ENCODE measurements around the gene ZNF474.

The ZNF474 gene

DNA sequence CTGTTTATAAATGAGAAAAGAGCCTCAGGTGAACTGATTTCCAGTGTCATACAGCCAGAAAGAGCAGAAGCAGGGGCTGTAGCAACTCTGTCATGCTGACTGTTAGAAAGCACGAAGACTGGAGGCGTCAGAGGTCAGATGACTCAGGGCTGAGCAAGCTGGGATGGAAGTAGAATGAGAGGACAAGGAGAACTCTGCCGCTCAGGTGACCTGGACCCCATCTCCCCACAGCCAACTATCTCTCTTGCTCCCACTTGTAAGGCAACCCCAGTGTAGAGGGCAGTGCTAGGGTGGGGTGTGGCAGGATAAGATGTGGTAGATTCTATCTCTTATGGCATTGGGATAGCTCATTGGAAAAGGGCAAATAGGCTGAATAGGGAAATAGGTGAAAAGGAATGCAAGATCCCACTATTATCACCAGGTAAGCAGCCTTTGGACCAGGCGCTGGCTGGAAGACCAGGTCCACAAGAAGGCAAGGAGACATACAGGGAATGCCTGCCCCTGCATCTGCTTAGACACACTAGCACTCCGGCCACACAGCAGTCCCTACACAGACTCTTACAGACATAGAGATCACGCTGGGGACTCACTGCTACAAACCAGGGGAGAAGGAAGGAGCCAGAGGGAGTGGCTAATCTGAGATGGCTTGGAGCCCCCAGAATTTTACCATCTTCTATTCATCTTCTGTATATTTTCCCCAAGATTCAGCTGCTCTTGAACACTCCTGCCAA lies 30.1 kb upstream of the ZNF474 start:
- Histone ChIP-seq H3K27ac (ENCODE audit: low read length) (no peak overlapping the region), H3K9me3 (ENCODE audit: control insufficient read depth in 1 of 2, low read length in 2 of 2) (no peaks in the 10 kb centered on the region), H3K27me3 (ENCODE audit: low read depth, low read length) (no peaks in the 10 kb centered on the region), H3K4me1 (ENCODE audit: control insufficient read depth in 1 of 2, insufficient read depth in 2 of 2, low read length in 2 of 2) (no peaks in the 10 kb centered on the region), H3K36me3 (ENCODE audit: control insufficient read depth in 1 of 2, insufficient read depth in 2 of 2, low read length in 2 of 2) (no peaks in the 10 kb centered on the region), H3K4me3 (ENCODE audit: low read depth in 1 of 2, low read length in 2 of 2) (no peak overlapping the region)

DNA sequence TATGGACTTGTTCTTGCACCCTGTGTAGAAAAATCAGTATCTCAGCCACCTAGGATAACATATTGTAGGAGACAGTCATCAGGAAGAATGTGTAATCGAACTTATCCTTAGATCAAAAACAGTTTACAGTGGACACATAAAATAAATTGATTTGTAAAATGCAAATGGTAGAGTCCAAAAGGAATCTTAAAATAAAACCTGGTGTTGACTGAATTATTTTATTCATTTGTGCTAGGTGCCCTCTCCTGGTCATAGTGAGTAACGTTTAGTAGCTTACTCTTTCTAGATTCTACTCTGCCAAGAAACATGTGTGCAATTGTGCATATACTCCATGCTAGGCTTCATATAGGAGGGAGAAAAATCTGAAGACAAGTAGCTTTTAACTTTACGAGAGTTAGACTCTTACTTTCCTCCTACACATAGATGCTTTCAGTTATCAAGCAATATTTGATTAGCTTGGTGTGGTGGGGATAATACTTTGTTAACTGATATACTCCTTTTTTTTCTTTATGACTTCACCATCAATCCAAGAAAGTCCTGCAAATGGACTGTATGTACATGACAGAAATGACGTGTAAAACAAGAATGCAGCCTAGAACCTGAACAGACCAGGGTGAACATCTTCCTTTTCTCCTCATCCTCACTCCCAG lies 27.6 kb upstream of the ZNF474 start:
- H3K27me3 ChIP-seq (ENCODE audit: low read depth, low read length) = no peaks in the 10 kb centered on the region
- H3K36me3 ChIP-seq (ENCODE audit: control insufficient read depth in 1 of 2, insufficient read depth in 2 of 2, low read length in 2 of 2) = no peaks in the 10 kb centered on the region
- H3K4me1 ChIP-seq (ENCODE audit: control insufficient read depth in 1 of 2, insufficient read depth in 2 of 2, low read length in 2 of 2) = no peaks in the 10 kb centered on the region
- no peak overlapping the region for H3K27ac ChIP-seq (ENCODE audit: low read length)
- H3K9me3 ChIP-seq (ENCODE audit: control insufficient read depth in 1 of 2, low read length in 2 of 2) = no peaks in the 10 kb centered on the region
- no peak overlapping the region for H3K4me3 ChIP-seq (ENCODE audit: low read depth in 1 of 2, low read length in 2 of 2)

DNA sequence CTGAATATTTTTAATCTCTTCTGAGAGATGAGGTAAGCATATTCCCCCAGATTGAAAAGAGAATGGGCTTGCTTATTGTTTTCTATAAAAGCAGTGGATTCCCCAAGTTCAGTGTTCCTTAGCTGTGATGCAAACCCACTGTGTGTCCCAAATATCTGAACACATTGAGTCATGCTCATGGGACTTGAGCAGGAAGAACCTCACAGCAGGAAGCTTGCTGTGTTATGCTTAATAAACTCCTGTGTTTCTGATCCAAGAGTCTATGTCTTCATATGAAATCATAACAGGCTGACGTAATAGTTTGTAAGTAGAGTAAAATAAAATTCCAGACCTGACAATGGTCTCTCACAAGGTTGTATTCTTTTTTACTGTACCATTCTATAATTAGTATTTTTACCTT lies 26.5 kb upstream of the ZNF474 start:
- Histone ChIP-seq H3K36me3 (ENCODE audit: control insufficient read depth in 1 of 2, insufficient read depth in 2 of 2, low read length in 2 of 2) (no peaks in the 10 kb centered on the region), H3K27me3 (ENCODE audit: low read depth, low read length) (no peaks in the 10 kb centered on the region), H3K9me3 (ENCODE audit: control insufficient read depth in 1 of 2, low read length in 2 of 2) (no peaks in the 10 kb centered on the region), H3K4me1 (ENCODE audit: control insufficient read depth in 1 of 2, insufficient read depth in 2 of 2, low read length in 2 of 2) (no peaks in the 10 kb centered on the region), H3K4me3 (ENCODE audit: low read depth in 1 of 2, low read length in 2 of 2) (no peak overlapping the region), H3K27ac (ENCODE audit: low read length) (no peak overlapping the region)

DNA sequence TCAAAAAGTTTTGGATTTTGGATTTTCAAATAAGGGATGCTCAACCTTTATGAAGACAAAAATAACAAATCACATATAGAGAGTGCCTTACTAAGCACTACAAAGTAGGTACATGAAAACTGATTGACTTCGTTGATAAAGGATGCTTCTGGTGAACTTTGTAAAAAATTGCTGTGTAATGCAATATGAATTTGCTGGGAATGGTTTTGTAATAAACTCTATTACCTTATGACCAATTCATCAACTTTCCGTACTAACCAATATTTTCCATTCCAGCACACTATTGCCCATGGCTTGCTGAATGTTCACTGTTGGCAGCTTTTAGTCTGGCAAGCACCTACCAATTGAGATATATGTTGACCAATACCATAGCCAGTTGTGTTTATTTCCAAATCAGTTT lies 23.4 kb upstream of the ZNF474 start:
- Histone ChIP-seq H3K27ac (ENCODE audit: low read length) (no peak overlapping the region), H3K9me3 (ENCODE audit: control insufficient read depth in 1 of 2, low read length in 2 of 2) (no peaks in the 10 kb centered on the region), H3K4me3 (ENCODE audit: low read depth in 1 of 2, low read length in 2 of 2) (no peak overlapping the region), H3K36me3 (ENCODE audit: control insufficient read depth in 1 of 2, insufficient read depth in 2 of 2, low read length in 2 of 2) (no peaks in the 10 kb centered on the region), H3K4me1 (ENCODE audit: control insufficient read depth in 1 of 2, insufficient read depth in 2 of 2, low read length in 2 of 2) (no peaks in the 10 kb centered on the region), H3K27me3 (ENCODE audit: low read depth, low read length) (no peaks in the 10 kb centered on the region)

DNA sequence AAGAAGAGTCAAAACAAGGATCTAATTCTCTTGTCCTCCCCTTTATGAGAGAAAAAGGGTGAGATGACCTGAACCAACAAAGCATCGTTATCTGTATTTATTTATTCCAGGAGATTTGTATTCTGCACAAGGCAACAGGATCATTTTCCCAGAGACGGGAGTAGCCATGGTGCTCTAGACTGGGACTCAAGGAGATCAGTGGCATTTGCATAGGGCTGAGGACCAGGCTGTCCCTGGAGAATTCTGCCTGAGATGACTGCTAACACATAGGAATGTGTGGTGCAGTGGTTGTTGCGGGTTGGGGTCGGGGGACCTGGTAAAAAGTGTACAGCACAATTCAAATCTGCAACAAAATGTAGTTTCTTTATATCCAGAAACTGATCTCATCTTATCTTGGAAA lies 22.3 kb upstream of the ZNF474 start:
- H3K27me3 ChIP-seq (ENCODE audit: low read depth, low read length) = no peaks in the 10 kb centered on the region
- no peak overlapping the region for H3K27ac ChIP-seq (ENCODE audit: low read length)
- H3K4me1 ChIP-seq (ENCODE audit: control insufficient read depth in 1 of 2, insufficient read depth in 2 of 2, low read length in 2 of 2) = no peaks in the 10 kb centered on the region
- no peak overlapping the region for H3K4me3 ChIP-seq (ENCODE audit: low read depth in 1 of 2, low read length in 2 of 2)
- H3K36me3 ChIP-seq (ENCODE audit: control insufficient read depth in 1 of 2, insufficient read depth in 2 of 2, low read length in 2 of 2) = no peaks in the 10 kb centered on the region
- H3K9me3 ChIP-seq (ENCODE audit: control insufficient read depth in 1 of 2, low read length in 2 of 2) = no peaks in the 10 kb centered on the region

GRCh38 chr5:122110987-122111386 lies 18.4 kb upstream of the ZNF474 start:
- no peaks in the 10 kb centered on the region for H3K36me3 ChIP-seq (ENCODE audit: control insufficient read depth in 1 of 2, insufficient read depth in 2 of 2, low read length in 2 of 2)
- H3K27me3 ChIP-seq (ENCODE audit: low read depth, low read length) = no peaks in the 10 kb centered on the region
- no peaks in the 10 kb centered on the region for H3K4me1 ChIP-seq (ENCODE audit: control insufficient read depth in 1 of 2, insufficient read depth in 2 of 2, low read length in 2 of 2)
- no peak overlapping the region for H3K27ac ChIP-seq (ENCODE audit: low read length)
- no peaks in the 10 kb centered on the region for H3K9me3 ChIP-seq (ENCODE audit: control insufficient read depth in 1 of 2, low read length in 2 of 2)
- H3K4me3 ChIP-seq (ENCODE audit: low read depth in 1 of 2, low read length in 2 of 2) = no peak overlapping the region

DNA sequence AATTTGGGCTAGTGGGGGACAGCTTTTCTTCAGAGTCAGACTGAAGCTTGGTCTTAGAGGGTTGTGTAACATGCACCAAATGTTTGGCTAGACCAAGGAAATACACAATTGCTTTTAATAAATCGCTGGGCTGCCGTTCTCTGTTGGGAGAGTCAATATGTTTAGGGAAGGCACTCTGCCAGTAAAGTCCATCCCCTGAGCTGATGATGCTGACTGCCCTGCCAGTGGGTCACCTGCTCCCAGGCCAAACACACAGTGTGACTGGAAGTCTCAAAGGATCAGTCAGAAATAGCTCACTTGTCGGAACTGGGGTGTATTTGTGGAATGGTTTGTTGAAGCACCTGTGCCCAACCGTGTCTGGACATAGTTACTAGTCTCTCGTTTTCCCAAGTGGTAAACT lies 17.9 kb upstream of the ZNF474 start:
- no peaks in the 10 kb centered on the region for H3K36me3 ChIP-seq (ENCODE audit: control insufficient read depth in 1 of 2, insufficient read depth in 2 of 2, low read length in 2 of 2)
- H3K9me3 ChIP-seq (ENCODE audit: control insufficient read depth in 1 of 2, low read length in 2 of 2) = no peaks in the 10 kb centered on the region
- H3K4me1 ChIP-seq (ENCODE audit: control insufficient read depth in 1 of 2, insufficient read depth in 2 of 2, low read length in 2 of 2) = no peaks in the 10 kb centered on the region
- H3K4me3 ChIP-seq (ENCODE audit: low read depth in 1 of 2, low read length in 2 of 2) = no peak overlapping the region
- no peaks in the 10 kb centered on the region for H3K27me3 ChIP-seq (ENCODE audit: low read depth, low read length)
- no peak overlapping the region for H3K27ac ChIP-seq (ENCODE audit: low read length)

DNA sequence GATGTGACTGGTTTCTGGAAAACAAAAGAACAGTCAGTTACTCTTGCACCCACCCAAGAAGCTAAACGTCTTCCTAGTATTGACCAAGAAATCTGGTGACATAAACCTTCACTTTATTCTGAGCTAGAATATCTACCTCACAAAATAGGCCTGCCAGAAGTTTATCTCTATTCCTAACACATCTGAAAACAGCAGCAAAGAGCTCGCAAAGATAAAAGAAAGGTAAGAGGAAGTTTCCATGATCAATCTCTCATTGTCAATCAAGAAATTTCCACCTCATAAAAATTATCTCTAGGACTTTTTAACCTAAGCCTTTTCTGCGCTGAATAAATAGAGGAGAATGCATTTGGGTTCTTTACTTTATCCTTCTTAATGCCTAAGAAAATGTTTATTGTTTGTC lies 17.3 kb upstream of the ZNF474 start:
- no peaks in the 10 kb centered on the region for H3K4me1 ChIP-seq (ENCODE audit: control insufficient read depth in 1 of 2, insufficient read depth in 2 of 2, low read length in 2 of 2)
- no peak overlapping the region for H3K27ac ChIP-seq (ENCODE audit: low read length)
- H3K4me3 ChIP-seq (ENCODE audit: low read depth in 1 of 2, low read length in 2 of 2) = no peak overlapping the region
- no peaks in the 10 kb centered on the region for H3K9me3 ChIP-seq (ENCODE audit: control insufficient read depth in 1 of 2, low read length in 2 of 2)
- no peaks in the 10 kb centered on the region for H3K27me3 ChIP-seq (ENCODE audit: low read depth, low read length)
- no peaks in the 10 kb centered on the region for H3K36me3 ChIP-seq (ENCODE audit: control insufficient read depth in 1 of 2, insufficient read depth in 2 of 2, low read length in 2 of 2)

DNA sequence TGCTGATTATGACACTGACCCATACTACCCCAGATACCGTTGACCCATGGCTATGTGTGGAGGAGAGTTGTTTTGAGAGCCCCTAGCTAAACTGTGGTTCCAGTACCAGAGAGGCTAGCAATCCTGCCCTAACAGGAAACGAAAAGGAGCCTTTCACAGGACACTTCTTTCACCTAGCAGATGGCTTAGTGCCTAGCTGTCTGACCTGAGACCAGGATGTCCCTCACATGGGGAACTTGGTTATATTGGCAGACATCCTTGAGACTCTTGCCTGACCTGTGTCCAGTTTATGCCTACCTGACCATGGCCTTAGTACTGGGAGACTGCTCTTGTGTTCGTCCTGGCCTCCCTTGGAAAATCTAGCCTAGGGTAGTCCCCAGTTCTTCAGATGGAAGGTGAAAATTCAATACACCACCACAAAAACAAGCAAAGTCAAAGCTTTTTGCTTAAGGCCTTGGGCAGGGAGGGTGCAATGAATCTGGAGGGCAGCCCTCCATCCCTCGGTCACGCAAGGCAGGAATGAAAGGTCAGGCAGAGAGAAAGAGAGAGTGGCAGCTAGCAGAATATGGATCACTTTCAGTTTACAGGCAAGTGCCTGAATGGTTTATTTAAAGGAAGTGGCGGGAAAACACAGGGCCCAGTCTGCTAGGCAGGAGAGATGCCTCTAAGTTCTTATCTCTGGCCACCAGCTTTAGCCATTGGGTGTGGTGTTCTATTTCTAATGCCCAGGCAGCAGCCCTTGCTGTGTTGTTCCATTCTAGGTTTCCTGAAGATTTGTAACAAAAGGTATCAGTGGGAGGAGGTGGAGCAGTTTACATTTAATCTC lies 16.4 kb upstream of the ZNF474 start:
- H3K4me1 ChIP-seq (ENCODE audit: control insufficient read depth in 1 of 2, insufficient read depth in 2 of 2, low read length in 2 of 2) = no peaks in the 10 kb centered on the region
- H3K9me3 ChIP-seq (ENCODE audit: control insufficient read depth in 1 of 2, low read length in 2 of 2) = no peaks in the 10 kb centered on the region
- H3K4me3 ChIP-seq (ENCODE audit: low read depth in 1 of 2, low read length in 2 of 2) = no peak overlapping the region
- H3K36me3 ChIP-seq (ENCODE audit: control insufficient read depth in 1 of 2, insufficient read depth in 2 of 2, low read length in 2 of 2) = no peaks in the 10 kb centered on the region
- no peak overlapping the region for H3K27ac ChIP-seq (ENCODE audit: low read length)
- no peaks in the 10 kb centered on the region for H3K27me3 ChIP-seq (ENCODE audit: low read depth, low read length)

DNA sequence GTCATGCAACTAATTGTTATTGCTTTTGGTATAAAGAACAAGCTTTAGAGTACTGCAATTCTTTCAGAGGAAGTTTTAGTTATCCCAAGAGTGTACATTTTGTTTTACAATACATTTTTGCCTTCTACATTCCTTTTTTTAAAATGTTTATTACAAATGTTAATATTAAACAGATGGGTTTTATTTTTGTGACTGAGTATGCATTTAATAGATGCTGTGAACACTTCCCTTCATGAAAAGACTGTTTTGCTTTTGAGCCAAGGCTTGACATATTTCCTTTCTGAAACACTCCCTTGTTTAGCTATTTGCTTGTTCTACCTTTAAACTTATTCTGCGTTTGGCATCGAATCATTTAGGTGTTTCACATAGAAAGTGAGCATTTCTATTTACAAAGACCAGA lies 14.8 kb upstream of the ZNF474 start:
- Histone ChIP-seq H3K27me3 (ENCODE audit: low read depth, low read length) (no peaks in the 10 kb centered on the region), H3K27ac (ENCODE audit: low read length) (no peak overlapping the region), H3K9me3 (ENCODE audit: control insufficient read depth in 1 of 2, low read length in 2 of 2) (no peaks in the 10 kb centered on the region), H3K4me1 (ENCODE audit: control insufficient read depth in 1 of 2, insufficient read depth in 2 of 2, low read length in 2 of 2) (no peaks in the 10 kb centered on the region), H3K36me3 (ENCODE audit: control insufficient read depth in 1 of 2, insufficient read depth in 2 of 2, low read length in 2 of 2) (no peaks in the 10 kb centered on the region), H3K4me3 (ENCODE audit: low read depth in 1 of 2, low read length in 2 of 2) (no peak overlapping the region)

DNA sequence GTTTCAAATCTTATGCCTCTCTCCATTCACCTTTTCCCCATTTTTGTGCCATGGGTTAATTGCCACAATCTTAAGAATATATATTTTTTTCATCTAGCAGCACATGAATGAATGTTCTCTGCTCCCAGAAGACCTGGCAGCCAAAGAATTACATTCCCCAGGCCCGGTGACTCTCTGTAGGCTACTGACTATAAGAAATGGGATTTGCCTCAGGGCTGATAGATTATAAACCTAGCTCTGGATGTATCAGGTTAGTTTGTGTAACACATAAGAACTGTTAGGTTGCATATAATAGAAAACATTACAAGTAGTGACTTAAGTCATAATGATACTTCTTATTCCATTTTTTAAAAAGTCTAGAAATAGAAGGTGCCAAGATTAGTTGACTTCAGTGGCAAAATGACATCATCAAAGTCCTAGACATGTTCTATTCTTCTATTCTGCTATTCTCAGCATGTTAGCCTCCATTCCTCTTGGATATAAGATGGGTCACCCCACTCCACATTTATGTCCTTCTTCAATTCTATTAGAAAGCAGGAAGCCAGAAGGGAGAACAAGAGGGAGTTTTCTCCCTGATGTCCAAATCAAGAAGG lies 10.9 kb upstream of the ZNF474 start:
- H3K27me3 ChIP-seq (ENCODE audit: low read depth, low read length) = no peaks in the 10 kb centered on the region
- H3K9me3 ChIP-seq (ENCODE audit: control insufficient read depth in 1 of 2, low read length in 2 of 2) = no peaks in the 10 kb centered on the region
- no peaks in the 10 kb centered on the region for H3K4me1 ChIP-seq (ENCODE audit: control insufficient read depth in 1 of 2, insufficient read depth in 2 of 2, low read length in 2 of 2)
- H3K36me3 ChIP-seq (ENCODE audit: control insufficient read depth in 1 of 2, insufficient read depth in 2 of 2, low read length in 2 of 2) = no peaks in the 10 kb centered on the region
- H3K4me3 ChIP-seq (ENCODE audit: low read depth in 1 of 2, low read length in 2 of 2) = no peak overlapping the region
- no peak overlapping the region for H3K27ac ChIP-seq (ENCODE audit: low read length)
